B cell (primary cell): Measurements from ENCODE around the gene SCFD2. TPM values are rescaled to one million over a fixed set of nuclear protein-coding genes. Genes with fewer than 3 reads are reported as not detected.
"Not testable (repeated sequence)": the region's sequence is repeated elsewhere in the genome, so short reads cannot be mapped to it uniquely, and the experiment has no call there.

Experiments
- ATAC-seq: fragments of 200-7000 bp; cut with Tn5 transposase; one replicate; pipeline ENCODE4 v1.10.0; 2021; ENCODE audit warnings: low read depth, mild to moderate bottlenecking, moderate number of reproducible peaks, moderate library complexity
- CTCF ChIA-PET: fragments of 350-600 bp; sonication (Branson Sonifier 250); formaldehyde crosslinking; loops from one replicate; lab custom pipeline; 2021; ENCODE audit warnings: antibody characterized with exemption, inconsistent platforms; lab: Charles Lee
- POLR2A ChIA-PET: fragments of 350-600 bp; sonication (Branson Sonifier 250); formaldehyde crosslinking; loops from one replicate; lab custom pipeline; 2021; ENCODE audit warnings: antibody characterized with exemption; lab: Charles Lee
- DNase-seq: peaks from one replicate; pipeline ENCODE4 v3.0.0; 2013
- H2AFZ ChIP-seq: 2 replicates; pipeline ENCODE4 v1.6.1; 2012; ENCODE audit warnings: mild to moderate bottlenecking, low read depth, low read length; ENCODE audit not compliant: insufficient read depth, poor library complexity, severe bottlenecking
- H3K27ac ChIP-seq, 2 donors: 1 replicate in 1 of 2; 2 replicates in 1 of 2; pipeline ENCODE4 v1.5.1; 2012 to 2013; ENCODE audit warnings: low read length in 2 of 2, mild to moderate bottlenecking in 2 of 2, moderate library complexity in 1 of 2
- H3K27me3 ChIP-seq, 4 experiments: fragments of 200-600 bp in 1 of 4; sonication (generic) in 1 of 4; replicated peaks in 1 of 4; 1 replicate in 2 of 4; 2 replicates in 2 of 4; pipeline versions ENCODE4 v1.6.1 to v1.7.0; 2013 to 2016; ENCODE audit warnings: low read length in 3 of 4, mild to moderate bottlenecking in 2 of 4, mixed read lengths in 1 of 4, moderate library complexity in 1 of 4; ENCODE audit not compliant: insufficient read depth in 4 of 4, control insufficient read depth in 3 of 4; ENCODE audit errors: control extremely low read depth in 1 of 4
- H3K36me3 ChIP-seq, 2 experiments: replicated peaks in 1 of 2; 1 replicate in 1 of 2; 2 replicates in 1 of 2; pipeline versions ENCODE4 v1.6.1 to v1.7.1; 2013; ENCODE audit warnings: low read length in 1 of 2; ENCODE audit not compliant: insufficient read depth in 2 of 2, control insufficient read depth in 1 of 2; ENCODE audit errors: control extremely low read depth in 1 of 2, extremely low read depth in 1 of 2
- H3K4me1 ChIP-seq, 2 donors: fragments of 200-600 bp in 1 of 2; sonication (generic) in 1 of 2; 1 replicate in 1 of 2; 2 replicates in 1 of 2; pipeline versions ENCODE4 v1.5.1 to v1.6.1; 2013 to 2017; ENCODE audit warnings: low read length in 2 of 2; ENCODE audit not compliant: control insufficient read depth in 2 of 2, insufficient read depth in 2 of 2
- H3K4me2 ChIP-seq: replicated peaks from 2 replicates; pipeline ENCODE3; 2012; ENCODE audit warnings: mild to moderate bottlenecking, low read depth, low read length; ENCODE audit not compliant: poor library complexity, severe bottlenecking
- H3K4me3 ChIP-seq, 5 experiments: fragments of 200-600 bp in 1 of 5; sonication (generic) in 1 of 5; 1 replicate in 3 of 5; 2 replicates in 2 of 5; pipeline versions ENCODE4 v1.5.1 to v1.7.0; 2011 to 2016; ENCODE audit warnings: low read length in 4 of 5, mild to moderate bottlenecking in 4 of 5, low read depth in 2 of 5, control low read depth in 1 of 5, moderate library complexity in 1 of 5; ENCODE audit not compliant: insufficient read depth in 1 of 5; ENCODE audit errors: control extremely low read depth in 1 of 5, extremely low read depth in 1 of 5
- H3K79me2 ChIP-seq: fragments of 200-600 bp; sonication (generic); one replicate; pipeline ENCODE4 v1.6.0; 2016; ENCODE audit warnings: low read length; ENCODE audit not compliant: control insufficient read depth, insufficient read depth
- H3K9ac ChIP-seq: fragments of 200-600 bp; sonication (generic); 2 replicates; pipeline ENCODE4 v1.6.1; 2017; ENCODE audit warnings: mild to moderate bottlenecking, low read length, moderate library complexity
- H3K9me3 ChIP-seq, 3 donors: one replicate each; pipeline versions ENCODE4 v1.6.1 to v1.7.1; 2013; ENCODE audit warnings: low read length in 2 of 3; ENCODE audit not compliant: control insufficient read depth in 2 of 3, insufficient read depth in 1 of 3; ENCODE audit errors: control extremely low read depth in 1 of 3
- H4K20me1 ChIP-seq: 2 replicates; pipeline ENCODE4 v1.6.0; 2012; ENCODE audit warnings: mild to moderate bottlenecking, low read length; ENCODE audit not compliant: insufficient read depth, control insufficient read depth, poor library complexity, severe bottlenecking
- H3K27ac Mint-ChIP-seq: one replicate; pipeline ENCODE4 v1.8.0; 2021; ENCODE audit warnings: mixed read lengths
- H3K27me3 Mint-ChIP-seq: one replicate; pipeline ENCODE4 v1.8.0; 2021; ENCODE audit warnings: mixed read lengths
- H3K4me1 Mint-ChIP-seq: one replicate; pipeline ENCODE4 v1.8.0; 2021; ENCODE audit warnings: mixed read lengths
- H3K4me3 Mint-ChIP-seq: one replicate; pipeline ENCODE4 v1.8.0; 2021; ENCODE audit warnings: mixed read lengths
- H3K9me3 Mint-ChIP-seq: one replicate; pipeline ENCODE4 v1.8.0; 2022; ENCODE audit warnings: mixed read lengths; ENCODE audit not compliant: insufficient read depth
- CTCF ChIP-seq: fragments of 200-600 bp; IDR thresholded peaks from one replicate; pipeline ENCODE4 v1.8.0; 2022; ENCODE audit warnings: antibody characterized with exemption, mild to moderate bottlenecking
- EZH2 ChIP-seq: IDR thresholded peaks from 2 replicates; pipeline ENCODE4 v1.6.1; 2012; ENCODE audit warnings: borderline replicate concordance, low read depth, mild to moderate bottlenecking, moderate library complexity, low read length; ENCODE audit not compliant: insufficient read depth, poor library complexity, severe bottlenecking
- WGBS: methylation state at CpG from one replicate; pipeline ENCODE4 v1.1.5; 2013; ENCODE audit warnings: missing lambda C conversion rate; ENCODE audit not compliant: insufficient coverage; 5-methylcytosine and 5-hydroxymethylcytosine counted together
- intact Hi-C: fragments of 100-400 bp; cut with micrococcal nuclease; formaldehyde crosslinking; loops from one replicate; pipeline ENCODE4 v1.10.0; 2022
- polyA plus RNA-seq: library from polyadenylated mRNA; depleted of rRNA; stranded (reverse); fragments of >200 nt; gene quantifications from 2 replicates; pipeline ENCODE4 v1.2.3, GENCODE V29; 2012
- total RNA-seq, 2 donors: library from RNA; stranded (reverse); fragments of 120-200 nt in 1 of 2; gene quantifications; 1 replicate in 1 of 2; 2 replicates in 1 of 2; pipeline versions ENCODE4 v1.2.3 to v1.2.4, GENCODE V29; 2013 to 2022

SCFD2 gene
- total and polyA plus RNA-seq, 2 donors (not counting 1 experiment from before 2014, with no cell fraction given): 12.8 to 20.4 TPM

GRCh38 chr4:53267026-53267425 lies 98.8 kb downstream of the SCFD2 start:
- Mint-ChIP-seq H3K4me3 (no peak overlapping the region), H3K27ac (no peak overlapping the region), H3K4me1 (no peaks in the 10 kb centered on the region), H3K27me3 (no peaks in the 10 kb centered on the region), H3K9me3 (no peaks in the 10 kb centered on the region)
- no peak overlapping the region for H3K27ac ChIP-seq
- H3K4me3 ChIP-seq: no peak overlapping the region
- TF ChIP-seq EZH2 (no peak), CTCF (no peak)
- WGBS: no CpG with 5 or more reads among the region's 4 CpGs
- ChIA-PET POLR2A (interaction anchor here (0.6 kb wide), 1 partner anchor 477 kb away, joined by 3 read pairs; no protein-coding TSS in a partner anchor), CTCF (no interaction called here)
- H3K4me1 ChIP-seq: no peaks in the 10 kb centered on the region
- DNase-seq (no peak), ATAC-seq (no peak)
- no peaks in the 10 kb centered on the region for H4K20me1 ChIP-seq
- H3K4me2 ChIP-seq: no peak overlapping the region
- H3K9ac ChIP-seq: no peak overlapping the region
- H3K27me3 ChIP-seq: no peaks in the 10 kb centered on the region
- intact Hi-C loops: no loop called here
- H2AFZ ChIP-seq: no peak overlapping the region
- peaks cover 3 to 15% (median 6%) of the 10 kb centered on the region in 3 donors for H3K9me3 ChIP-seq
- H3K36me3 ChIP-seq: peaks cover 4 to 12% of the 10 kb centered on the region in 2 experiments
- peaks cover 11% of the 10 kb centered on the region for H3K79me2 ChIP-seq

GRCh38 chr4:53255986-53256385 lies 109.9 kb downstream of the SCFD2 start:
- H2AFZ ChIP-seq, intact Hi-C loops, H3K4me1 ChIP-seq, ATAC-seq, H3K9me3 Mint-ChIP-seq, POLR2A ChIA-PET, H3K27me3 Mint-ChIP-seq, DNase-seq, H3K27me3 ChIP-seq, CTCF ChIA-PET, H3K27ac ChIP-seq, H3K9ac ChIP-seq, H3K27ac Mint-ChIP-seq, H3K36me3 ChIP-seq, H4K20me1 ChIP-seq, H3K4me3 ChIP-seq, H3K4me2 ChIP-seq, H3K79me2 ChIP-seq, H3K4me3 Mint-ChIP-seq: not testable (repeated sequence)
- H3K9me3 ChIP-seq: peaks cover 0 to 11% (median 0%) of the 10 kb centered on the region in 3 donors
- WGBS: 92% methylated on average over 6 of the region's 31 CpGs
- H3K4me1 Mint-ChIP-seq: peaks cover 11% of the 10 kb centered on the region
